AG10803 (cell line): ENCODE results near the gene SAMD10.

Experiments
- DNase-seq: peaks from one replicate; pipeline ENCODE4 v3.0.0; 2010; ENCODE audit warnings: low read depth
- H3K4me3 ChIP-seq: 2 replicates; pipeline ENCODE4 v1.5.1; 2011; ENCODE audit warnings: mild to moderate bottlenecking, low read length, control low read depth
- CTCF ChIP-seq: conservative IDR thresholded peaks from 2 replicates; pipeline ENCODE4 v1.5.1; 2011; ENCODE audit warnings: mild to moderate bottlenecking, low read length, control low read depth, inconsistent platforms

The SAMD10 gene

GRCh38 chr20:63924241-63924640 lies 55.2 kb downstream of the SAMD10 start:
- TF ChIP-seq CTCF: no peak
- H3K4me3 ChIP-seq: no peak overlapping the region
- DNase-seq: no peak
